GM18511 (cell line): Measurements from ENCODE around the gene PTPRJ.

Experiments
- ATAC-seq: cut with Tn5 transposase; IDR thresholded peaks from one replicate; pipeline ENCODE4 v1.9.1; 2021; ENCODE audit warnings: mild to moderate bottlenecking, moderate library complexity; ENCODE audit not compliant: unreplicated experiment

Gene PTPRJ

DNA sequence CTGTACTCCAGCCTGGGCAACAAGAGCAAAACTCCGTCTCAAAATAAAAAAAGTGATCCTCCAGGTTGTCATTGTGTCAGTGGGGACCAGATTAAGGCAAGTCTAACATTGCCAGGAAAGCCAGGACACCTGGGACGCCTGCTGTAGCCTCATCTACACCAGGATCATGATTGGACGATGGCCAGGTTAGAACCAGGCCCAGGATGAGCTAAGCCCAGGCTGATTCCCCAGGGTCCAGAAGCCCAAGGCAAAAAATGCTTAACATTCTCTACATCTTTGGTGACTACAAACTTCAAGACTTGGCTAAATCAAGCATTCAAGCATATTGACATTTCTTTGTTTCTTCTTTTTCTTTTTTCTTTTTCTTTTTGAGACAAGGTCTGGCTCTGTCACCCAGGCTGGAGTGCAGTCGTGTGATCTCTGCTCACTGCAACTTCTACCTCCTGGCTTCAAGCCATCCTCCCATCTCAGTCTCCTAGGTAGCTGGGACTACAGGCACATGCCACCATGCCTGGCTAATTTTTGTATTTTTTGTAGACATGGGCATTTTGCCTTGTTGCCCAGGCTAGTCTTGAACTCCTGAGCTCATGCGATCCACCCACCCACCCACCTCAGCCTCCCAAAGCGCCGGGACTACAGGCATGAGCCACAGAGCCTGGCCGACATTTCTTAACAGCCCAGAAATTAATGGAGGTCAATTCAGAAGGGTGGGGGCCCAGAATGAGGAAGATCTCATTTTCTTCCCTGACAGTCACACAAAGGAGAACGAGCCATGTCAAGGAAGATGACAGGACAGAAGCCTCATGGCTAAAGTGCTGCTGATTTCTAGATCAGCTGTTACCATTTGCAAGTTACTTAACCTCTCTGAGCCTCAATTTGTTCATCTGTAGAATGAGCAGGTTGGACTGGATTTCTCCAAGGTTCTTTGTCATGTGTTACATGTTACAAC is 12.5 kb upstream of the PTPRJ start:
- no peak for ATAC-seq

DNA sequence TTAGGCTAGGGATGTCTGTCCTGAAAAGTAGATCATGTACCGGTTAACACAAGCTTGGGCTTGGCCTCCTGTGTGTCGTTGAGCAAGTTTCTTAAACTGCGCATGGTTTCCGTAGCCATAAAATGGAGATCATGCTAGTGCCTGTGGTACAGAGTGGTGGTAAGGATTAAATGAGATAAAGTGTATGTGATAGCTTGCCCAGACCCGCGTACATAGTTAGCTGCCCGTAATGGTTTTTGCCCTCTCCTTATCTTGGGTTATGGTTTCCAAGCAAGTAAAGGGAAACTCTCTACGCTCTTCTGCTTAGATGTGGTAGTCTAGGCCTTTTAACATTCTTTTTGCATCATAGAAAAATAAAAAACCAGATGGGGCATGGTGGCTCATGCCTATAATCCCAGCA is 11.0 kb upstream of the PTPRJ start:
- no peak for ATAC-seq

DNA sequence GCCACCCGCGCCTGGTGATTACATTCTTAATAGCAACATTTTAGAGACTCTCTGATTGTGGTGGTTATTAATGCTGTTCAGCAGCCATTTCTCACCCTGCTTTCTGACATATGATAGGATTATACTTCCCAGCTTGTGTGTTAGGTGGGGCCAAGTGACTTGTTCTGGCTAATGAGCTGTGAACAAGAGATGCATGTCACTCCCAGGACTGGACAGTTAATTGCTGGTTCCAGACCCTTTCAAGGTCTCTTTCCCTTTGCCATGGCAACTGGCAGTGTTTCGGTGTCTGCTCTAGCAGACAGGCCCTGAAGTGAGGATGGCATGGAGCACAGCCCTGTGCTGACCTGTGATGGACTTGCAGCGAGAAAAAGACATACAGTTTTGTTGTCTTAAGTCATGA is 8.9 kb upstream of the PTPRJ start:
- ATAC-seq: no peak

DNA sequence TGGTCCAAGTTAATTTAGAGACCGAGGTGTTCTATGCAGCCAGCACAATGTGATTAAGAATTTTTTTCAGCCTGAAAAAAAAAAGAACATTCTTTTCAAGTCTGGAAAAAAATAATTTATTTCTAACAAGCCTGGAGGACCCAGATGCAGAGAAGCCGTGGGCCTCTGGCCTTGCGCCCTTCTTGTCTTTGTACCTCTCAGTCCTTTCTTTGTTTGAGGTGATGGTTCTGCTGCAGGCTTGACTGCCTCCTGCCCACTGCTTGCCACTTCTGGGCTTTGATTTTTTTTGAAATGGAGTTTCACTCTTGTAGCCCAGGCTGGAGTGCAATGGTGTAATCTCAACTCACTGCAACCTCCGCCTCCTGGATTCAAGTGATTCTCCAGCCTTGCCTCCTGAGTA is 7.2 kb upstream of the PTPRJ start:
- ATAC-seq: no peak

DNA sequence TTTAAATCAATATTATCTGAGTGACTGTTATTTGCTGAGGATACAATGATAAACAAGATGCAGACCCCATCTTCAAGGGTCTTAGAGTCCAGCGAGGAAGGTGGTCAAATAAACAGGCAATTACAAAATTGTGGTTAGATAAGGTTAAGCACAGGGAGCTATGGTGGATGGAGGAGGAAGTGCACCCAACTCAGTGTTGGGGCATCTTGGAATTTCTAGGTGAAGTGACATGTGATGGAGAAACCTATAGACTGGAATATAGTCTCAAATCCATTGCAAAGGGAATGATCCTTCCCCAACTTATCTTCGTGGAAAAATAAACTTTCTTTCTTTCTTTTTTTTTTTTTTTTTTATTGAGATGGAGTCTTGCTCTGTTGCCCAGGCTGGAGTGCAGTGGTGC is 3.4 kb upstream of the PTPRJ start:
- no peak for ATAC-seq

DNA sequence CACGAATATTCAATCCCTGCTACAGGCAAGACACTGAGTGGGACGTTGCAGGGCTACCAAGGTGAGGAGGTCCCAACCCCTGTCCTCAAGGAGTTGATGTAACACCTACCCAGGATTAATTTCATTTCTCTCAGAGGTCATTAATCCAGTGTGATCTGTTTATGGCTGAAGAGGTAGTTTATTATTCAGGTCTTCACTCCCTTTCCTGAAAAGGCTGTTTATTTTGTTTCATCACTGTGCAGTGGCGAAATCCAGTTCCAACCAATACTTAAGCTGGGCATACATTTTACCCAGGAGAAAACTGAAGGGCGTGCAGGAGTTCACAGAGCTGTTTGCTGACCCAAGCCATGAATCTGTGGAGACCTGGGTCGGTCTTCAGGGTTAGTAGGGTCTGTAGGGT is 2.7 kb upstream of the PTPRJ start:
- ATAC-seq: no peak

DNA sequence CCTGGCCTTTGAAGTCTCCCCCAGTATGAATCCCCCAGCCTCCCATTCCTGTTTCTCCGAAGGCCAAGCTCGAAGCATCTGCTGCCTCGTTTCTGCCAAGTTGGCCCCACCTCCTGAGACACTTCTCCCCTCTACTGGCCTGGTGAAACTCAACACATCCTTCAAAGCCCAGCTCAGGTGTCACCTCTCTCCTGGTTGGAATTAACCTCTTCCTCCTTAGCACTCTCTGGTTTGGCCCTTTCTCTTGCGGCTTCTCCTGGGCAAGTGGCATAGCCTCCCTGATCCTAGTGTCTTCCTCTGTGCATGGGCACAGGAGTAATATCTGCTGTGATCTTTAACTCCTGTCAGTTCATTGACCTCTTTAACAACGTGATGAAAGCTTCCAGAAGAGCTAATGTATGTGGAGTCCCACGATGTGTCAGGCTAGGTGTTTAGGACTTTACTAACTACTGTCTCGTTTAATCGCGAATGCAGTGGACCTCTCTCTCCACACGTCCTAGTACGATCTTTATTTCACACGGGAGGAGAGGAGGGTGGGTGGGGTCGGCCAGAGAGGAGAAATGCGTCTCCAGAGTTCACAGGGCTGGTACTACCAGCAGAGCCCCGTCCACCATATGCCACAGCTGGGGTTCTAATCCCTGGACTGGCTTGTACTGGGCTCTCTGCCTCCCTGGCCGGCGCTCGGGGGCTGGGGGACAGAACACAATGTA is 826 bp upstream of the PTPRJ start:
- ATAC-seq: no peak

DNA sequence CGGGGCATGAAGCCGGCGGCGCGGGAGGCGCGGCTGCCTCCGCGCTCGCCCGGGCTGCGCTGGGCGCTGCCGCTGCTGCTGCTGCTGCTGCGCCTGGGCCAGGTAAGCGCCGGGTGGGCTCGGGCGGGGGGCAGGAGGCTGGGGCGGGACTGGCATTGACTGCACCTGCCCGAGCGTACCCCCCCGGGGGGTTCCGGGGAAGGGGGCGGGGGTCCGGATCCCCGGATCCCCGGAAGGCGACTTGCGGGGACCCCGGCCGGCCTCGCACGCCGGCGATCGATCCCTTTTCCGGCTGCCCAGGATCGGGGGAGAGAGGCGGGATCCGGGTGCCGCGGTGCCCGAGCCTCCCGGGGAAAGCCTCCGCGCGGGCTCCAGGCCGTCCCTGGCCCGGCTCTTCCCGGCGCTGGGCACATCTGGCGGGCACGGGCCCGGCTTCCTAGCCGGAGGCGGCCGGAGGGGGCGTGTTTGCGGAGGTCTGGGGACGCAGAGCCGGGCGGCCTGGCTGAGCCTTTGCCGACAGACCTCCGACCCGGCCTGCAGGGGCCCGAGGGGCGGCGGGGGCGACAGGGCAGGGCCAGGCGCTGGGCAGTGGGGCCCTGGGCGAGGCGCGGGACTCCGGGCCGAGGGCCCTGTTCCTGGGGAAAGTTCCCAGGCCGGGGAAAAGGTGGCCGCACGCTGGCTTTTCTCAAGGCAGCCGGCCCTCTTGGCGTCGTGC is 705 bp downstream of the PTPRJ start:
- ATAC-seq: peak; percentile 68

DNA sequence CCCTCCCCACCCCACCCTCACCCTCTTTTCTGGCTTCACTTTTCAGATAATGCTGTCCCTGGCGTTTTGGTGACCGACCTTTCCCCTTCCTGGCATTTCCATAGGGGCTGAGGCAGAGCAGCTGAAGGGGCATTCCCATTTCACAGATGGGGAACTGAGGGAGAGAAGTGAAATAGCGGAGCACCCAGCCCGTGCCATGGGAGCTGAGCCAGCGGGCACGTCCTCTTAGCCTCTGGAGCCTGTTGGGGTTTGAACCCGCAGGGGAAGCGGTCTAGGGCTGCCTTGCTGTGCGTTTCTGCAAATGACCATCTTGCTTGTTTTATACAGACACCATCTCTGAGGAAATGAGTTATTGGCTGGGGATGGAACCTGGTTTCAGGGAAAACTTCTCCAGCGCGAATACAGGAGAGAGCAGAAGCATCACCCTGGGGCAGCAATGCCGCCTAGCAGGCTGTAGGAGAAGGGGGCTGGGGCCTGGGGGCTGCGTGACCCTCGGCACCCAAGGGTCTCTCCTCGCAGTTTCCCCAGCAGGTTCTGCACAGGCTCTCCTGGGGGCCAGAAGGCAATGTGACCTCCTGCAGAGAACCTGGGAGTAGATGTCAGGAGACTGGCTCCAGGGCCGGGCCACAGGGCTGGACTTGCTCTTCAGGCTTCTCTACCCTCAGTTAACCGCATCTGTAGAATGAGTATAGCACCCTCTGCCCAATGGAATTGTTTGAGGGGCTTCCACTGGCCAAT is 1.5 kb downstream of the PTPRJ start:
- peak; percentile 5 for ATAC-seq

DNA sequence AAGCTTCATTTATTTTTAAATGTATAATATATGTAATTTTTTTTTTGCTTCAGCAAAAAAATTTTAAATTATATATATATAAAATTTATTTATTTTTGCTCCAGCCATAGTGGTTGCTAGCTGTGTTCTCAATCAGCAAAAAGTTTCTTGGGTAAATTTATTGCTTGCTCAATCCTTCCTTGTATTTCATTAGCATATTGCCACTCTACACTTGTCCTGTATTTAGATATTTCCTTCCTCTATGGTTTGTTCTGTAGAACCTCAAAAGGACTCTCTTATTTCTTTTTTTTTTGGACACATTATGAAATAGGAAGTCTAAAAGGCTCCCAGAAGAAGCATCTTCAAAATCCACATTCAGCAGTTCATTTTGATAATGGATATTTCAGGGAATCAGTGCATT is 2.3 kb downstream of the PTPRJ start:
- no peak for ATAC-seq

DNA sequence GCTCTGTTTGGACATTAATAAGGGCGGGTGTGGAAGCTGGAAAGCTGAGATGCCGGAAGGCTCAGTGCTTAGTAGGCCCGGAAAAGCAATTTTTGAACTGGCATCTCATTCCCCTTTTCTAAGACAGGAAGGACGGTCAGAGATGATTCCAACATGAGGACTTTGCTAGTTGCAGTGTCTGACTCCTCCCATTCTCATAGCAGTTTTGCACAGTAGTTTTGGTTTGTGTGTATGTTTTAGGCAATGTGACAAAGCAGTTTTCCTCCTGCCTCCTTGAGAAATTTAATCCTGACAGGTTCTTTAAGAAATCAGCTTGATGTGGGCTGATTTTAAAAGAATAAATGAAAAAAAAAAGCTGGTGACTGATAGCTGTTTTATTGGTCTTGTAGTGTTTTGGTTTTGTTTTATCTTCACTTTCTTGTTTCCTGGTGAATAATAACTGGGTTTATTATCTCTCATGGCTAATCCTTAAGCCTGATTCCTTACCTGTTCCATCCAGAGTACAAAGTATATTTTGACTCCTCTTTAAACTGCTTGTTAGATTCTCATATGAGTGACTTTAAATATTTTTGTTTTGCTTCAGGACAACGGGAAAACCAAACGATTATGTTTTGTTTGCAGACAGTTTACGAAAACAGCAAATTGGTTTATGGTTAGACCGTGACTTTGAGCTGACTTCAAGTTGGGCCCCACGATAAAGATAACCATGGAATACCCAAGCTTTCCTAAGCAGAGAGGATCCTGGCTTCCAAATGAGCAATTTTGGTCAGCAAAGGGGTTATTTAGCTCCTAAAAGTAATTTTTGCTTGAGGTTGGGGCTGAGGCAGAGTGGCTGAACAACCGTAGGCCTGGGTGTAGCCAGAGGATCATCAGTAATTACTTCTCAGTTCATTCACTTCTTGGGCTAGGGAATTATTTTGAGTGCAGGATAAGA is 3.4 kb downstream of the PTPRJ start:
- no peak for ATAC-seq

DNA sequence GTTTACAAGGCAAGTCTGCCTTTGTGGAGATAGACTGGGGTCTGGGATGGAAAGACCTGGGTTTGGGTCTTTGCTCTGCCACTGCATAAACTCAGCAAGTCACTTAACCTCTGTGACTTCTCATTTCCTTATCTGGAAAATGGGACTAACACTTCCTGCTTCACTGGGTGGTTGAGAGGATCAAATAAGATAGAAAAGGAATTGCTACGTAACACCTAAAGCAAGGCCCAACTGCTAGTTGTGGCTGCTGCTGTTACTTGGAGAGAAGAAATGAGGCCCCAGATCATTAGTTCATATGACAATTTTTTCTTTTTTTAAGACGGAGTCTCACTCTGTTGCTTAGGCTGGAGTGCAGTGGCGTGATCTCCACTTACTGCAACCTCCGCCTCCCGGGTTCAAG is 5.9 kb downstream of the PTPRJ start:
- no peak for ATAC-seq

DNA sequence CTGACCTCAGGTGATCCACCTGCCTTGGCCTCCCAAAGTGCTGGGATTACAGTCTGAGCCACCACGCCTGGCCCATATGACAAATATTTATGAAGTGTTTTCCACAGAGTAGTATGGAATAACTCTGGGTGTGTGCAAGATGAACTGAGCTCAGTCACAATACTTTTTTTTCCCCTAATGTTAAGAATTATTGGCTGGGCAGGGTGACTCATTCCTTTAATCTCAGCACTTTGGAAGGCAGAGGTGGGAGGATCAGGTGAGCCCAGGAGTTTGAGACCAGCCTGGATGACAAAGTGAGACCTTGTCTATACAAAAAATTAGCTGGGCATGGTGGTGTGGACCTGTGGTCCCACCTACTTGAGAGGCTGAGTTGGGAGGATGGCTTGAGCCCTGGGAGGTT is 6.4 kb downstream of the PTPRJ start:
- no peak for ATAC-seq

DNA sequence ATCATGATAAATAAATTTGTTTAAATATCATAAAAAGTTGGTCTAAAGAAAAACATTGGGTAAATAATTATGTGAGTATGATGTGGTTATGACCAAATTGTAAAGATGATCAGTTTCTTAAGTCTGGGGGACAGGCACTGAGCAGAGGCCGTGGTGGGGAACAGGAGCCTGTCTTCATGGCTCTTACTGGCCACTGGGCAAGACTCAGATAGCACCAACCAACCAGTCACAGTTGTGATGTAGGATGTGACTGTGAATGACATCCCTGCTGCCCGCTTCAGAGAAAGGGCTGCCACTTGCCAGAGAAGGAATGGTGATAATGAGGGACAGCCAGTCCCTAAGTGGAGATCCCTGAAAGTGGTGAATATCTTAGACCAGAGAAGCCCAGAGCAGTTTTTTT is 7.0 kb downstream of the PTPRJ start:
- peak; percentile 64 for ATAC-seq

DNA sequence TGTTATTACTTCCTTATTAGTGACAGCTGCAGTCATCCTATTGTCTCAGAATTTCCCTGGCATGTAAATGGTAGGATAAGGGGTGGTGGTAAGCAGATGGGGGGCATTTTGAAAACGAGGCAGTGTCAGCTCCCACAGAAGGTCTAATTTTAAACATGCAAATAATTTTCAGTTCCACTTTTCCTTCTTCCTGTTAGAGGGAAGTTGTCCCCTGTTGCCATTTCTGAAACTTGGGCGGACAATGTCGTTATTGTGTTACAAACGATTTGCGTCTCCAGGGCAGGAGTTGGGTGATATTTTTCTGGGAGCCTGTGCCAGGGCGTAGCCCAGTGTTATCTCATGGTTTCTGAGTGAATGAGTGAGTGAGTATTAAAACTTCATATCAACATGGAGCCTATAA is 7.4 kb downstream of the PTPRJ start:
- peak; percentile 24 for ATAC-seq

DNA sequence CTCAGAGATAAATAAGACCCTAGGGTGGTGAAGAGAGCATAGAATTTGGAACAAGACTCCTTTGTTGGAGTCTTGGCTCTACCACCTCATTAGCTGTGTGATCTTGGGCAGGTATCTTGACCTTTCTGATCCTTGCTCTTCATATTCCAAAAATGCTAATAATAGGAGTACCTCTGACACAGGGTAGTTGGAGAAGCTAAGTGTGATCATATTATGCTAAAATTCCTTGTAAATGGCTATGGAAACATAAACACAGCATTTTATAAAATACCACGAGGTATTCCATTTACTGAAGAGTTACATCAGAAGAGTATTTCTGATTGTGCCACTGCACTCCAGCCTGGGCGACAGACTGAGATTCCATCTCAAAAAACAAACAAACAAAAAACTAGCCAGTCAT is 9.4 kb downstream of the PTPRJ start:
- ATAC-seq: no peak

DNA sequence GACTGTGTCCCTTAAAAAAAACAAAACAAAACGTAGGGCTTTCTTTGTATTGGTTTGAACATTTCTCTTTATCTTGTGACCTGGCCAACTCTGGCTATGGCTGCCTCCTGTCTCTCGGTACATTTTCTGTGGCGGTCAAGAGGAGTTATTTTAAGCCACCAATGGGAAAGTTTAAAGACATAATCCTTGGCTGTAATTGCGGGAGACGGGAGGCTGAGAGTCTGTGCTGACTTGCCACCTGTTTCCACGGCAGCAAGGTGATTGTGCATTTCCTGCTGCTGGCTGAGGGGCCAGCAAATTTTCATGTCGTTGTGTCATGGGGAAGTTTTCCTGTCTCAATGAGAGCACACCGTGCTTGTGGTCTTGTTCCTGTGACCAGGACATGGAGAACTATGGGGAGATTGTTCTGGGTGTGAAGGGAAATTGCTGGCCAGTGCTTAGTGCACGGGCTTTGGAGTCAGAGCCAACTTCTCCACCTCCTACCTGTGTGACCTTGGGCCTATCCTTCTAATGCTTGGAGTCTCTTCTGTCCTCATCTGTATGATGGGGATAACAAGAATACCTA is 11.0 kb downstream of the PTPRJ start:
- peak; percentile 38 for ATAC-seq

DNA sequence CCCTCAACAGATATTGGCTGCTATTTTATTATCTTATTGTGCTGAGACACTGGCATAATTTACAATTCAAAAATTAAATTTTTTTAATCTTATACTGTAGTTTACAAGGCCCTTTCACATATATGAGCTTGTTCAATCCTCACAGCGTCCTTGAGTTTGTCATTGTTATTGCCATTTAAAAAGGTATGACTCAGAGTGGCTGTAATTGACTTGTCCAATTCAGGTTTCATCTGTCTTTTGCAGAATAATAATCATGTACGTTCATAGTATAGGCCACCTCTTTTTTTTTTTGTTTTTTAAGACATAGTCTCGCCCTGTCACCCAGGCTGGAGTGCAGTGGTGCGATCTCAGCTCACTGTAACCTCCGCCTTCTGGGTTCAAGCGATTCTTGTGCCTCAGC is 11.5 kb downstream of the PTPRJ start:
- ATAC-seq: no peak

DNA sequence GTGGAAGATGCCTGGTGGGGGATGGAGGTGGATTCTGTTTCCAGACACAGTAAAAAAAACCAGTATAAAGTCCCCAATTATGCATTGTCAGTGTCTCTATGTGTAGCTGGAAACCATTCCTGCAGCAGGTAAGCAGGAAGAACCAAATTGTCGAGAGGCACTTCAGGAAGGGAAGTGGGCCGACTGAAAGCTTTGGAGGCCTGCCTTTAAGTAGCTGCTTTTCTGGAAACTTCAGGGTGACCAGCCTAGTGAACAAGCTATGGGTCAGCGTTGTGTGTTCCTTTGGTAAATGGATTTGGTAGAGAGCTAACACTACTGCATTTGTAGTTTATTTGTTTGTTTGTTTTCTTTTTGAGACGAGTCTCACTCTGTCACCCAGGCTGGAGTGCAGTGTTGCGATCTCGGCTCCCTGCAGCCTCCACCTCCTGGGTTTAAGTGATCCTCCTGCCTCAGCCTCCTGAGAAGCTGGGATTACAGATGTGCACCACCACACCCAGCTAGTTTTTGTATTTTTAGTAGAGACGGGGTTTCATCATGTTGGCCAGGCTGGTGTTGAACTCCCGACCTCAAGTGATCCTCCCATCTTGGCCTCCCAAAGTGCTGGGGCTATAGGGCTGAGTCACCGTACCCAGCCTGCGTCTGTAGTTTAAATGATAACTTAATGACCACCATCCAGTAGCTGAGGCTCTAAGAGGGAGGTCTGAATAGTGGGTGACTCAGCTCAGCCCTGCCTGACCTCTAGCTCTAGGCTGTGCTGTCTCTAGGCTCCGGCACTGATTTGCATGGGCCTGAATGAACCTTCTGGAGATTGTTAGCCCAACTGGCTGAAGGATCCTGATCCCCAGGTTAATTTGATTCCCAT is 12.8 kb downstream of the PTPRJ start:
- no peak for ATAC-seq
